Bone marrow (tissue), 2 donors: Measurements from ENCODE around the gene NTHL1.
"Not testable (repeated sequence)": the region's sequence is repeated elsewhere in the genome, so short reads cannot be mapped to it uniquely, and the experiment has no call there.

Experiments
- DNase-seq, 2 donors: peaks; one replicate each; lab custom pipeline; 2025; lab: John Stamatoyannopoulos, UW

Gene NTHL1

GRCh38 chr16:2028146-2028545 is 19.5 kb downstream of the NTHL1 start:
- no peak for DNase-seq

- DNase-seq = no peak
These were observed 20.3 kb downstream of the NTHL1 start for GRCh38 chr16:2027024-2028010.

DNA sequence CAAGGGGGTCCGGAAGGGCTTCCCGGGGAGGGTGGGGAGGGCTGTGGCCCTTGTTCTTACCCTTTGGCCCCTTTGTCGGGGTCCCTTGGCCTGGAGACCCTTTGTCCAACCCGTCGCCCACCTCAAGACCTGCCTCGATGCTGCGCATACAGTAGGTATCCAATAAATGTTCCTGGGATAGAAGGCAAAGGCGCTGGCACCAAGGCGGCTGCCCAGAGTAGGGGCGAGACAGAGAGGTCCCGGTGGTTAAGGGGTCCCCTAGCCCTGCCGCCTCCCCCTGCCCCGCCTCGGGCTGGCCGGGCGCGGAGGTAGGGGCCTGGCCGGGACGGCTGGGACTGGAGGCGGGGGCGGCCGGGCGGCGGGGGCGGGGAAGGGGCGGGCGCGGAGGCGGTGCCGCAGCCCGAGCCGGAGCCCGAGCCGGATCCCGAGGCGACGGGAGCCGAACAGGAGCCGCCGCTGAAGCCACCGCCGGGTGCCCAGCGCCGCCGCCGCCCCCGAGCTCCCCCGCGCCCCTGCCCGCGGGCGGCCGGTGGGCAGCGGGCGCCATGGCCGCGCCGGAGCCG is 21.1 kb downstream of the NTHL1 start, which contains the start of gene NHERF2:
Gene NHERF2, plus strand, starts transcription at position 442 of the 563 bp plus-strand sequence. Its CDS starts 104 bp downstream, at position 546.
- no peak for DNase-seq

GRCh38 chr16:2025878-2026460 is 21.7 kb downstream of the NTHL1 start:
- DNase-seq = no peak

GRCh38 chr16:2025251-2025650 is 22.4 kb downstream of the NTHL1 start:
- DNase-seq = no peak

- DNase-seq = no peak
These were observed 23.6 kb downstream of the NTHL1 start for GRCh38 chr16:2024032-2024420.

DNA sequence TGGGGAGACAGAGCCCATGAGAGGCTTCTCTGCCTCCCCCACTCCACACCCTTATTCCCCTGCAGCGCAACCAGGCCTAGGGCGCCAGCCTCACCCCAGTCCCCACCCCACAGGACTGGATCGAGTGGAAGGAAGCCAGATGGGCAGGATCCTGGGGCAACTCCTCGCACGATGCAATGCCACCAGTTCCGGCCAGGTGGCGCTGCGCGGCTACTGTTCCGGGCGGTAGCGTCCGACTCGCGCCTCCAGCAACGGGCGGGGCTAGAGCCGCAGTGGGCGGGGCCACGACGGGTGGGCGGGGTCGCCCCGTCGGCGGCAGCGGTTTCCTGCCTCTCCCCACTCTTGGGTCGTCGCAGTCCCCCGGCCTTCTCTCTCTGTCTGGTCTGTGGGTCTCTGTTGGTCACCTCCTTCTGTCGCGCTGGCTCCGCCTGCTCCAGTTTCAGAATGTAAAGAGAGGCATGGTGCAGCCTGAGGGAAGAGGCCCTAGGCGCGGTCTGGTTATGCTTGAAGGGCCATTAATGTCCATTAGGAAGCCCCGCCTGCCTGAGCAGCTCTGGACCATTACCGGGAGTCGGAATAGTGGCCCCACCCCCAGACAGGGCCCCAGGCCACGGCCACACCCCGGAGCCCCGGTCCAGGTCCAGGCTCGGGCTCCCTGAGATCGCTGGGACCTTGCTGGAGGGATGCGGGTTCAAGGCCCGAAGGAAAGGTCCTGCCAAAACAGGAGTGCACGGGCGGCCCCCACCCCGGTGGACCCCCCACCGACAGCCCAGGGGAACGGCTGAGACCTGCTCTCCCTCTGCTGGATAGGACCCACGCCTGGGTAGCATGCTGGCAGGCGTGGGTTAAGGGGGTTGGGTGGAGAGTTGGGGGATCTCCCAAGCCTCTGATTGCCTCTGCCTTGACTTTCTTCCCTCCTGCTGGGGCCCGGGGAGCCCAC is 24.3 kb downstream of the NTHL1 start:
- peak; percentile 66 to 91 for DNase-seq

DNA sequence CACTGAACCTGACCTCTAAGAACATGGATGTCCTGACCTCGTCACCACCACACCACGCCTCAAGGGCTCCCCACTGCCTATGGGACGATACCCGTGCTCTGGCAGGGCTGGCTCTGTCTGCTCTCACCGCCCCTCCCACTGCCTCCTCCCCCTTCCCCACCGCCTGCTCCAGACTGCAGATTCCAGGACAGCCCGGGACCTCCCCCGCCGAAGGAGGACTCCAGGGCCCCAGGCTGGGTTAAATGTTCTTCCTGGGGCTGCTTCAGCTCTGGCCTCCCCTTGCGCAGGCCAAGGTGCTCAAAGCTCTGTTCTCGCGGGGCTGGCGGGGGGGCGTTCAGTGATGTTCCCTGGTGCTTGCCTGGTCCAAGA is 24.9 kb downstream of the NTHL1 start:
- peak in 1 of 2 donors; percentile 45 for DNase-seq

DNA sequence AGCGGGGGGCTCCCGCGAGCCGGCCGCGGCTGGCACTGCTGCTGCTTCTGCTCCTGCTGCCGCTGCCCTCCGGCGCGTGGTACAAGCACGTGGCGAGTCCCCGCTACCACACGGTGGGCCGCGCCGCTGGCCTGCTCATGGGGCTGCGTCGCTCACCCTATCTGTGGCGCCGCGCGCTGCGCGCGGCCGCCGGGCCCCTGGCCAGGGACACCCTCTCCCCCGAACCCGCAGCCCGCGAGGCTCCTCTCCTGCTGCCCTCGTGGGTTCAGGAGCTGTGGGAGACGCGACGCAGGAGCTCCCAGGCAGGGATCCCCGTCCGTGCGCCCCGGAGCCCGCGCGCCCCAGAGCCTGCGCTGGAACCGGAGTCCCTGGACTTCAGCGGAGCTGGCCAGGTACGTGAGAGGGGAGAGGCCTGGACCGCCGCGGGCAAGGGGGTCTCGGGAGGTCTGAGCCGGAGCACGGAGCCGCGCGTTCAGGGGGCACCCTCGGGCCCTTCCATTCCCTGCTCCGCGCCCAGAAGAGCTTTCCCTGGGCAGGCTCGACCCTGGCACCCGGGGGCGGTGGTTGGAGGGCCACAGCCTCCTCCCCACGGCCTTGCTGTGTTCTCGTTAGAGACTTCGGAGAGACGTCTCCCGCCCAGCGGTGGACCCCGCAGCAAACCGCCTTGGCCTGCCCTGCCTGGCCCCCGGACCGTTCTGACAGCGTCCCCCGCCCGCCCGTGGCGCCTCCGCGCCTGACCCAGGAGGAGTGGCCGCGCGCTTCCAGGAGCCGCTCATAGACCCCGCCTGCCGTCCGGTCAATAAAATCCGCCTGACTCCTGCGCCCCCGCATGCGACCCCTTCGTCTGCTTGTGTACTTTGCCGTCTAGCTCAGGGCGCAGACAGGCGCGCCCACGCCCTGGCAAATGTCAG is 27.5 kb downstream of the NTHL1 start:
- no peak for DNase-seq

DNA sequence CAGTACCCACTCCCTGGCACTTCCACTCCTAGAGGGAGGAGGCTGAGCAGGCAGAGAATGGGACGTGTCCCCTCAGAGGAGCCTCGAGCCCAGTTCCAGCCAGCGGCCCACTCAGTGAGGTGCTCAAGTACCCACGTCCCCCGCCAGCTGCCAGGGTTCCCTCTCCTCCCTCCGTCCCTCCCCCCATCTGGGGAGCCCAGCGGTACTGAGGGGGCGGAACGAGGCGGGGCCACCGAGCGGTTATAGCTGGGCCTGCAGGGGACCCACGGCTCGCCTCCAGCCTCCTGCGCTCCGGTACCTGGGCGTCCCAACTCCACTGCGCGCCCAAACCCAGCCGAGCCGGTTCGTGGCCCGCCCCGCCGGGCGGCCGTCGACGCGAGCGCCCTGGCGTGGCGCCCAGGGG is 28.1 kb downstream of the NTHL1 start, which contains the start of gene NPW:
Gene NPW, plus strand, starts transcription at position 268 of the 403 bp plus-strand sequence.
- no peak for DNase-seq

DNA sequence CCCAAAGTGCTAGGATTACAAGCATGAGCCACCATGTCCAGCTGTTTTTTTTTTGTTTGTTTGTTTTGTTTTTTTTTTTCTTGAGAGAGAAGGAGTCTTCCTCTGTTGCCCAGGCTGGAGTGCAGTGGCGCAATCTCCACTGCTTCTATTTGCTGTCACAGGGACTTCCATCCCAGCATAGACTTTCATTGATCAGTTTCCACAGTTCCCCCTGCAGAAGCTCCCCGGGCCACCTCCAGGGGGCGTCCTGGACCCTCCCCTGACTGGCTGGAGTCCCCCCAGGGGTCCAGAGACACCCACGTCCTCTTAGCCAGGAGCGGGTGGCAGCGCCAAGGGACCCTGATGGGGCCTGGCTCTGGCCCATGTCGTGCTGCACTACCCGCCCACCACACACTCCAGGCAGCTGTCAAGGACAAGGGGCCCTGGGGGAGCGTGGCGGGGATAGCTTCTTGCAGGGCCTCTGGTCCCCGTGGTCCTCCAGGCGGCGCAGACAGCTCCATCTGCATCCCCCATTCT is 31.2 kb downstream of the NTHL1 start:
- no peak for DNase-seq

DNA sequence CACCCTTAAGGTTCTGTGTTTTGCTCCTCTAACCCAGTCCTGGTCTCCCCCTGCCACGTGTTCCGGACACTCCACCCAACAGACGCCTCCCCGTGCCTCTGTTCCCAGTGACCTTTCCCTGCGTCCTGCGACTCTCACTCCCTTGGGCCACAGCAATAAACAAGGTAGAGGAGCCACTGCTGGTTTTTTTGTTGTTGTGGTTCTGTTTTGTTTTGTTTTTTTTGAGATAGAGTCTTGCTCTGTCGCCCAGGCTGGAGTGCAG is 31.8 kb downstream of the NTHL1 start:
- DNase-seq = no peak

- no peak for DNase-seq
These were observed 32.3 kb downstream of the NTHL1 start for GRCh38 chr16:2015117-2015946.

DNA sequence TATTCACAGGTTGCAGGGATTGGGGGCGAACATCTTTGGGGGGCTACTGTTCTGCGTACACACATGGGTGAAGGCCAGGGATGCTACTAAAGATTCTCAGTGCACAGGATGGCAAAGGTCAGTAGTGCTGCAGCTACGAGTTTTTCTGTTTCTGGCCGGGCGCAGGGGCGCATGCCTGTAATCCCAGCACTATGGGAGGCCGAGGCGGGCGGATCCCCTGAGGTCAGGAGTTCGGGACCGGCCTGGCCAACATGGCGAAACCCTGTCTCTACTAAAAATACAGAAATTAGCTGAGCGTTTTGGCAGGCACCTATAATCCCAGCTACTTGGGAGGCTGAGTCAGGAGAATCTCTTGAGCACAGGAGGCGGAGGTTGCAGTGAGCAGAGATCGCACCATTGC is 34.1 kb downstream of the NTHL1 start:
- no peak for DNase-seq

GRCh38 chr16:2011726-2012125 is 35.9 kb downstream of the NTHL1 start:
- DNase-seq = not testable (repeated sequence)

DNA sequence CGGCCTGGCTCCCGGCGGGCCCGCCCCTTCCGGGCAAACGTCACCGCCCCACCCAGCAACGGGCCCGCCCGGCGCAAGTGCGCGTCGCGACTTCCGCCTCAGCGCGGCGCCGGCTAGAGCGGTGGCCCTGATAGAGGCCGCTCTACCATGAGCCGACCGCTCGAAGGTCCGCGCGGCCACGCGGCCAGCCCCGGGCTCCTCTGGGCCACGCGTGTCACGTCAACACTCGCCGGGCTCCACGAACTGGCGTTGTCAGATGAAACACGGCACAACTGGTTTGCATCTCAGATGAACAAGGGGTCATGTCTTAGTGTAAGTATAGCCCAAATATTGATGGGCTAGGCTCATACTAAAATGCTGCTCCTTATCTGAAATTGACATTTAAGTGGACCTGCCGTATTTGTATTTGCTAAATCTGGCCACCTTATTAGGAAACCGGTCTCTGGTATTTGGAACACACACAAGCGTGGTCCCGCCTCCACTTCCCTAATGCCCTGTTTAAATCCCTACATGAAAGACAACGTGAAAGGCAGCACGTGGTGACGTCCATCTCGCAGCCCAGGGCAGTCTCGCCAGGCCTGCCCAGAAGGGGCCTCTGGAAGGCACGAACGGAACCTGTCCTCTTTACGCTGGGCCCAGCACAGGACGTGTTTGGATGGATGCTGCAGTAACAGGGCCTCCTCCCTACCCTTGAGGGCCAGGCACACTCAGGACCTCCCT is 37.7 kb downstream of the NTHL1 start, which contains the start of gene ZNF598:
Gene ZNF598, minus strand, starts transcription at position 31 of the 720 bp plus-strand sequence.
- DNase-seq = peak in 1 of 2 donors; percentile 34

DNA sequence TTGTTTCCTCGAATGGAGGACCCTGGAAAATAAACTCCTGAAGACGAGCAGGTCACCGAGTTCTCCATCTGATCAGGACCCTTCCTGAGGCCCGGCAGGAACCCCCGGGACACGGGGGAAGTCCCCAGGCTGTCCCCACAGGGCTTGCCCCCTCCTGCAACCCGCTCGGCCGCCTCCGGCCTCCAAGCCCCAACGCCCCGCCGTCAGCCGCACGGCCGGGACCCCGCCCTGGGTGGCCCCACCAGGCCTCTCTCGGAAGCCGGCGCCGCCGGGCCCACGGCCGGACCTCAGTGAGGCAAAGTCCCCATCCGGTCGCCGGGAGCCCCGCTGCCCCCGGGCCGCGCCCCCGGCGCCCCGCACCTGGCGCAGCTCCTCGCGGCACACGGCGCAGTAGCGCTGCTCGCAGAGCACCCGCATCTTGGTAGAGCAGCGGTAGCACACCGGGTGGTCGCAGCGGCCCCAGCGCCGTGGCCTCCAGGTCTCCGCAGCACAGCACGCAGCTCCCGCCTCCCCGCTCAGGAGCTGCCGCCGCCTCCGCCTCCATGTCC is 38.4 kb downstream of the NTHL1 start:
- DNase-seq = no peak

DNA sequence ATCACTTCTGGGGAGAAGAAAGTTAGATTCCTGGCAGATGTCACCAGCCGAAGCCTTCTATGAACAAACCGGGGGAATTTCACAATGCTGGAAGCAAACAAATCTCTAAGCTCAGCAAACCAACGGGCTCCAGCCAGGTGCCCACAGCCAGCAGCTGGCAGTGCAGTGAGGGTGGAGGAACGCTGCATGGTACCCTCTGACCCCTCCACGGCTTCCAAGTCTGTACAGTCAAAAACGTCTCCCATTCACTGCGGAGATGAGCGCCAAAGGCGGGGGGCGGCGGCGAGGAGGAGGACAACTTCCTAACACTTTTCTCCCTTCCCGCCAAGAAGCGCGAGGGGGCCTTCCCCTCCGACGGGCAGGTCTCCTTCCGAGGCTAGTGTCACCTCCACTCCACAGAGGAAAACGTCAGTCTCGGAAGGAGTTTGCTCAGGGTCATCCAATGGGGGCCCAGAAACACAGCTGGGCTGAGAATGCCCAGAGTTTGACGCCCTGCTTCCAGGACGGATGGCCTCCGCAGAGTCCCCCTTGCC is 38.9 kb downstream of the NTHL1 start:
- peak in 1 of 2 donors; percentile 30 for DNase-seq
